GM12801 (cell line): Measurements from ENCODE around the gene FCGBP.

Experiments used
- CTCF ChIP-seq: IDR thresholded peaks from one replicate; pipeline ENCODE4 v1.5.1; 2011; ENCODE audit warnings: control low read depth; ENCODE audit not compliant: insufficient read length; ENCODE audit errors: extremely low read depth

Gene FCGBP

GRCh38 chr19:39915848-39916215 is 18.6 kb downstream of the FCGBP start:
- no peak for TF ChIP-seq CTCF

GRCh38 chr19:39915101-39915847 is 19.2 kb downstream of the FCGBP start:
- no peak for TF ChIP-seq CTCF

GRCh38 chr19:39913682-39914333 is 20.6 kb downstream of the FCGBP start:
- TF ChIP-seq CTCF, result no peak

- no peak for TF ChIP-seq CTCF
These were observed 25.6 kb downstream of the FCGBP start for GRCh38 chr19:39908803-39909202.

- no peak for TF ChIP-seq CTCF
These were observed 27.4 kb downstream of the FCGBP start for GRCh38 chr19:39906820-39907611.

- TF ChIP-seq CTCF, result no peak
These were observed 28.2 kb downstream of the FCGBP start for GRCh38 chr19:39906283-39906682.
